ENCODE data around the gene PTGDR2. TPM values are rescaled to one million over a fixed set of nuclear protein-coding genes. Genes with fewer than 3 reads are reported as not detected.
A peak's percentile ranks its signal among the peaks of the same experiment; 100 is the strongest.
"Not testable (repeated sequence)": the region's sequence is repeated elsewhere in the genome, so short reads cannot be mapped to it uniquely, and the experiment has no call there.

The PTGDR2 gene
- polyA plus RNA-seq, 3 donors: 0.08 to 0.25 (median 0.24) TPM

- DNase-seq (ENCODE audit: low read depth in 3 of 3, low spot score in 2 of 3): no peak
Measured at GRCh38 chr11:60844045-60844869, 11.5 kb downstream of the PTGDR2 start.

GRCh38 chr11:60842668-60843600 is 12.8 kb downstream of the PTGDR2 start:
- no peak for DNase-seq (ENCODE audit: low read depth in 3 of 3, low spot score in 2 of 3)

GRCh38 chr11:60841797-60842667 is 13.7 kb downstream of the PTGDR2 start, which contains the start of gene CCDC86:
Gene CCDC86 (plus strand): TSS chr11:60842113. CDS start chr11:60842125, 12 bp downstream.
- peak; percentile 89 to 95 (median 92) for DNase-seq (ENCODE audit: low read depth in 3 of 3, low spot score in 2 of 3)

- peak in 2 of 3 donors; percentile 40 to 48 for DNase-seq (ENCODE audit: low read depth in 3 of 3, low spot score in 2 of 3)
Measured at GRCh38 chr11:60840470-60841430, 15.0 kb downstream of the PTGDR2 start.

GRCh38 chr11:60838132-60838531 is 17.6 kb downstream of the PTGDR2 start:
- no peak for DNase-seq (ENCODE audit: low read depth in 3 of 3, low spot score in 2 of 3)

- DNase-seq (ENCODE audit: low read depth in 3 of 3, low spot score in 2 of 3): no peak
Measured at GRCh38 chr11:60836866-60837515, 18.8 kb downstream of the PTGDR2 start.

- DNase-seq (ENCODE audit: low read depth in 3 of 3, low spot score in 2 of 3): no peak
Measured at GRCh38 chr11:60835534-60835846, 20.3 kb downstream of the PTGDR2 start.

GRCh38 chr11:60834742-60835533 is 20.8 kb downstream of the PTGDR2 start:
- no peak for DNase-seq (ENCODE audit: low read depth in 3 of 3, low spot score in 2 of 3)

- DNase-seq (ENCODE audit: low read depth in 3 of 3, low spot score in 2 of 3): no peak
Measured at GRCh38 chr11:60831501-60832079, 24.2 kb downstream of the PTGDR2 start.

- peak in 1 of 3 donors; percentile 40 for DNase-seq (ENCODE audit: low read depth in 3 of 3, low spot score in 2 of 3)
Measured at GRCh38 chr11:60831143-60831500, 24.6 kb downstream of the PTGDR2 start.

GRCh38 chr11:60830478-60831142 is 25.1 kb downstream of the PTGDR2 start:
- no peak for DNase-seq (ENCODE audit: low read depth in 3 of 3, low spot score in 2 of 3)

- DNase-seq (ENCODE audit: low read depth in 3 of 3, low spot score in 2 of 3): no peak
Measured at GRCh38 chr11:60825790-60826189, 30.0 kb downstream of the PTGDR2 start.

- DNase-seq (ENCODE audit: low read depth in 3 of 3, low spot score in 2 of 3): no peak
Measured at GRCh38 chr11:60825118-60825517, 30.6 kb downstream of the PTGDR2 start.

- DNase-seq (ENCODE audit: low read depth in 3 of 3, low spot score in 2 of 3): not testable (repeated sequence)
Measured at GRCh38 chr11:60823745-60824306, 31.9 kb downstream of the PTGDR2 start.

GRCh38 chr11:60821827-60822599 is 33.7 kb downstream of the PTGDR2 start:
- no peak for DNase-seq (ENCODE audit: low read depth in 3 of 3, low spot score in 2 of 3)

- DNase-seq (ENCODE audit: low read depth in 3 of 3, low spot score in 2 of 3): no peak
Measured at GRCh38 chr11:60818057-60818456, 37.7 kb downstream of the PTGDR2 start.

Measured in right renal cortex interstitium (tissue), 3 donors.